ENCODE results near the gene CD72.

CD72 gene

GRCh38 chr9:35606138-35606504 lies 12.1 kb downstream of the CD72 start:
- H3K4me3 ChIP-seq (ENCODE audit: low read depth, low read length): peak overlapping the region; percentile 74
- TF ChIP-seq CTCF (IDR thresholded peaks at IDR 0.05; ENCODE audit: low read depth, low read length, missing control alignments): no peak

GRCh38 chr9:35605351-35606137 lies 12.7 kb downstream of the CD72 start:
- no peak for TF ChIP-seq CTCF (IDR thresholded peaks at IDR 0.05; ENCODE audit: low read depth, low read length, missing control alignments)
- no peak for DNase-seq (ENCODE audit: low read depth)
- H3K4me3 ChIP-seq (ENCODE audit: low read depth, low read length): peak overlapping the region; percentile 74

More at GRCh38 chr9:35606138-35606504, 12.1 kb downstream of the CD72 start:
- DNase-seq (ENCODE audit: low read depth): no peak

- H3K4me3 ChIP-seq (ENCODE audit: low read depth, low read length): peak within 1 kb of the TSS; percentile 74
- TF ChIP-seq CTCF (IDR thresholded peaks at IDR 0.05; ENCODE audit: low read depth, low read length, missing control alignments): no peak
- DNase-seq (ENCODE audit: low read depth): no peak
Observed at GRCh38 chr9:35604578-35605350, 13.4 kb downstream of the CD72 start, which contains the start of gene TESK1. Gene TESK1, plus strand, starts transcription at chr9:35605262. Its CDS starts 358 bp downstream, at chr9:35605620.

- peak; percentile 98 for DNase-seq (ENCODE audit: low read depth)
- peak; percentile 85 for TF ChIP-seq CTCF (IDR thresholded peaks at IDR 0.05; ENCODE audit: low read depth, low read length, missing control alignments)
- H3K4me3 ChIP-seq (ENCODE audit: low read depth, low read length): peak overlapping the region; percentile 74
Observed at GRCh38 chr9:35603986-35604577, 14.1 kb downstream of the CD72 start.

GRCh38 chr9:35603506-35603985 lies 14.7 kb downstream of the CD72 start:
- no peak for DNase-seq (ENCODE audit: low read depth)
- peak overlapping the region; percentile 47 for H3K4me3 ChIP-seq (ENCODE audit: low read depth, low read length)
- TF ChIP-seq CTCF (IDR thresholded peaks at IDR 0.05; ENCODE audit: low read depth, low read length, missing control alignments): no peak

- peak; percentile 37 for TF ChIP-seq CTCF (IDR thresholded peaks at IDR 0.05; ENCODE audit: low read depth, low read length, missing control alignments)
- H3K4me3 ChIP-seq (ENCODE audit: low read depth, low read length): no peak overlapping the region
- DNase-seq (ENCODE audit: low read depth): no peak
Observed at GRCh38 chr9:35599763-35600604, 18.2 kb downstream of the CD72 start.

Measured in GM12864 (cell line).